Colonic mucosa (tissue), 4 donors: ENCODE measurements around the gene INVS. TPM values are rescaled to one million over a fixed set of nuclear protein-coding genes. Genes with fewer than 3 reads are reported as not detected.

Experiments
- DNase-seq: peaks from one replicate; pipeline ENCODE4 v3.0.0-alpha.2; 2020
- H3K27ac ChIP-seq: fragments of 200-600 bp; one replicate; pipeline ENCODE4 v1.8.0; 2021
- H3K27me3 ChIP-seq: fragments of 200-600 bp; one replicate; pipeline ENCODE4 v1.8.0; 2021
- H3K36me3 ChIP-seq: fragments of 200-600 bp; one replicate; pipeline ENCODE4 v1.8.0; 2021
- H3K4me1 ChIP-seq: fragments of 200-600 bp; one replicate; pipeline ENCODE4 v1.8.0; 2021; ENCODE audit warnings: mild to moderate bottlenecking
- H3K4me3 ChIP-seq: fragments of 200-600 bp; one replicate; pipeline ENCODE4 v1.8.0; 2021
- H3K9ac ChIP-seq, 2 donors: one replicate each; pipeline ENCODE4 v1.7.0; 2013; ENCODE audit warnings: control low read depth in 2 of 2, low read depth in 2 of 2, low read length in 2 of 2
- H3K9me3 ChIP-seq: fragments of 200-600 bp; one replicate; pipeline ENCODE4 v1.8.0; 2021
- CTCF ChIP-seq: fragments of 200-600 bp; IDR thresholded peaks from one replicate; pipeline ENCODE4 v1.8.0; 2022; ENCODE audit warnings: antibody characterized with exemption, mild to moderate bottlenecking
- intact Hi-C: fragments of 100-400 bp; cut with DNase I; formaldehyde crosslinking; loops from one replicate; pipeline ENCODE4 v1.14.1; 2022
- total RNA-seq, 2 donors: library from RNA; stranded (reverse); fragmentation: NEBNext Ultra II Directional in 1 of 2; extraction: Animal tissue kit (Norgen Biotek cat#: 25700) in 1 of 2; gene quantifications; one replicate each; pipeline ENCODE4 v1.2.1, GENCODE V29; 2021
- donor health status: healthy.
- donor health status: DM: no; HTN: no; CAD: no.
- donor health status: DM: no; HTN: no; CAD: no.

Gene INVS
- total RNA-seq, 2 donors from 2014 or later, result 12.1 to 16.0 TPM

- Histone ChIP-seq H3K4me3 (no peak overlapping the region), H3K36me3 (peaks cover 9% of the 10 kb centered on the region), H3K9me3 (no peaks in the 10 kb centered on the region), H3K4me1 (no peaks in the 10 kb centered on the region), H3K27ac (no peak overlapping the region), H3K9ac (no peak overlapping the region), H3K27me3 (no peaks in the 10 kb centered on the region)
- TF ChIP-seq CTCF, result no peak
- intact Hi-C loops, result no loop called here
- no peak for DNase-seq
Measured at GRCh38 chr9:100104314-100104713, 5.3 kb downstream of the INVS start.

GRCh38 chr9:100105861-100106260 lies 6.8 kb downstream of the INVS start:
- intact Hi-C loops, result no loop called here

GRCh38 chr9:100106616-100107015 lies 7.6 kb downstream of the INVS start:
- no peak for TF ChIP-seq CTCF
- Histone ChIP-seq H3K4me1 (no peaks in the 10 kb centered on the region), H3K9me3 (no peaks in the 10 kb centered on the region), H3K9ac (no peak overlapping the region), H3K27me3 (no peaks in the 10 kb centered on the region), H3K36me3 (peaks cover 9% of the 10 kb centered on the region), H3K27ac (no peak overlapping the region), H3K4me3 (no peak overlapping the region)
- no peak for DNase-seq
- intact Hi-C loops, result no loop called here

More at GRCh38 chr9:100105861-100106260, 6.8 kb downstream of the INVS start:
- H3K36me3 ChIP-seq, result peaks cover 9% of the 10 kb centered on the region
- no peak overlapping the region for H3K9ac ChIP-seq
- no peaks in the 10 kb centered on the region for H3K9me3 ChIP-seq
- no peak for TF ChIP-seq CTCF
- H3K4me3 ChIP-seq, result no peak overlapping the region
- no peak for DNase-seq
- no peaks in the 10 kb centered on the region for H3K27me3 ChIP-seq
- H3K4me1 ChIP-seq, result no peaks in the 10 kb centered on the region
- H3K27ac ChIP-seq, result no peak overlapping the region

- Histone ChIP-seq H3K27me3 (no peaks in the 10 kb centered on the region), H3K27ac (no peak overlapping the region), H3K9me3 (no peaks in the 10 kb centered on the region), H3K4me1 (no peaks in the 10 kb centered on the region), H3K36me3 (peaks cover 9% of the 10 kb centered on the region), H3K9ac (no peak overlapping the region), H3K4me3 (no peak overlapping the region)
- intact Hi-C loops, result no loop called here
- no peak for DNase-seq
- no peak for TF ChIP-seq CTCF
Measured at GRCh38 chr9:100108559-100108958, 9.5 kb downstream of the INVS start.

- H3K4me1 ChIP-seq, result no peaks in the 10 kb centered on the region
- TF ChIP-seq CTCF, result no peak
- DNase-seq, result peak; percentile 54
- H3K9ac ChIP-seq, result no peak overlapping the region
- no peak overlapping the region for H3K27ac ChIP-seq
- H3K4me3 ChIP-seq, result no peak overlapping the region
- H3K9me3 ChIP-seq, result no peaks in the 10 kb centered on the region
- H3K36me3 ChIP-seq, result peaks cover 4% of the 10 kb centered on the region
- intact Hi-C loops, result no loop called here
- H3K27me3 ChIP-seq, result no peaks in the 10 kb centered on the region
Measured at GRCh38 chr9:100111235-100111634, 12.2 kb downstream of the INVS start.
